WTC11 (cell line): ENCODE measurements around the gene PLEKHM1. TPM values are rescaled to one million over a fixed set of nuclear protein-coding genes. Genes with fewer than 3 reads are reported as not detected.
A peak's percentile ranks its signal among the peaks of the same experiment; 100 is the strongest.

Source experiments
- ATAC-seq: fragments of 200-7000 bp; cut with Tn5 transposase; 2 replicates; pipeline ENCODE4 v1.10.0; 2021; ENCODE audit warnings: mild to moderate bottlenecking, moderate library complexity
- CTCF ChIA-PET: fragments of 300-600 bp; sonication (Branson Sonifier 250); formaldehyde crosslinking; loops from one replicate; lab custom pipeline; 2021; ENCODE audit warnings: antibody characterized with exemption; lab: Charles Lee
- POLR2A ChIA-PET: fragments of 350-600 bp; sonication (Branson Sonifier 250); formaldehyde crosslinking; loops from one replicate; lab custom pipeline; 2021; ENCODE audit warnings: antibody characterized with exemption; lab: Charles Lee
- DNase-seq: peaks from one replicate; pipeline ENCODE4 v3.0.0; 2021; ENCODE audit warnings: low spot score
- H3K27ac Mint-ChIP-seq: 2 replicates; pipeline ENCODE4 v1.8.0; 2021; ENCODE audit warnings: mixed read lengths
- H3K27me3 Mint-ChIP-seq: 2 replicates; pipeline ENCODE4 v1.8.0; 2021; ENCODE audit warnings: low read depth, mild to moderate bottlenecking, moderate library complexity, mixed read lengths
- H3K36me3 Mint-ChIP-seq: 2 replicates; pipeline ENCODE4 v1.8.0; 2021; ENCODE audit warnings: mixed read lengths
- H3K4me1 Mint-ChIP-seq: 2 replicates; pipeline ENCODE4 v1.8.0; 2022; ENCODE audit warnings: mixed read lengths
- H3K4me3 Mint-ChIP-seq: 2 replicates; pipeline ENCODE4 v1.8.0; 2021; ENCODE audit warnings: mild to moderate bottlenecking, moderate library complexity, mixed read lengths
- H3K9me3 Mint-ChIP-seq: 2 replicates; pipeline ENCODE4 v1.8.0; 2021; ENCODE audit warnings: mixed read lengths
- AFF4 ChIP-seq: sonication (generic); formaldehyde crosslinking; IDR thresholded peaks from 2 replicates; pipeline ENCODE4 v1.8.1; 2023; ENCODE audit warnings: mild to moderate bottlenecking, missing genetic modification reagents, borderline replicate concordance
- CTCF ChIP-seq: fragments of 200-600 bp; IDR thresholded peaks from 2 replicates; pipeline ENCODE4 v1.8.0; 2022; ENCODE audit warnings: antibody characterized with exemption
- ELF4 ChIP-seq: sonication (generic); formaldehyde crosslinking; IDR thresholded peaks from 2 replicates; pipeline ENCODE4 v1.8.1; 2022; ENCODE audit warnings: low read depth, mild to moderate bottlenecking, moderate library complexity, missing genetic modification reagents
- MLX ChIP-seq: sonication (generic); formaldehyde crosslinking; IDR thresholded peaks from 2 replicates; pipeline ENCODE4 v1.8.1; 2023; ENCODE audit warnings: mild to moderate bottlenecking, missing genetic modification reagents, moderate library complexity
- NFATC4 ChIP-seq: fragments of 250-450 bp; sonication (Bioruptor Pico); IDR thresholded peaks from 2 replicates; pipeline ENCODE4 v1.9.0; 2021; ENCODE audit warnings: mild to moderate bottlenecking
- NFYB ChIP-seq: sonication (generic); formaldehyde crosslinking; conservative IDR thresholded peaks from 2 replicates; pipeline ENCODE4 v1.8.0; 2022; ENCODE audit warnings: low read depth, missing genetic modification reagents
- NR3C1 ChIP-seq: sonication (generic); formaldehyde crosslinking; conservative IDR thresholded peaks from 2 replicates; pipeline ENCODE4 v1.8.1; 2023; ENCODE audit warnings: low read depth, mild to moderate bottlenecking, missing genetic modification reagents
- RORB ChIP-seq: fragments of 250-450 bp; sonication (Bioruptor Pico); IDR thresholded peaks from 2 replicates; pipeline ENCODE4 v1.9.0; 2021; ENCODE audit warnings: mild to moderate bottlenecking
- STAT6 ChIP-seq: sonication (generic); formaldehyde crosslinking; conservative IDR thresholded peaks from 2 replicates; pipeline ENCODE4 v1.8.1; 2023; ENCODE audit warnings: mild to moderate bottlenecking, low read depth, missing genetic modification reagents, moderate library complexity
- TP53 ChIP-seq: sonication (generic); formaldehyde crosslinking; IDR thresholded peaks from 2 replicates; pipeline ENCODE4 v1.8.1; 2023; ENCODE audit warnings: mild to moderate bottlenecking, missing genetic modification reagents
- ZBTB43 ChIP-seq: sonication (generic); formaldehyde crosslinking; IDR thresholded peaks from 2 replicates; pipeline ENCODE4 v1.8.1; 2023; ENCODE audit warnings: mild to moderate bottlenecking, missing genetic modification reagents
- ZNF138 ChIP-seq: sonication (generic); formaldehyde crosslinking; conservative IDR thresholded peaks from 2 replicates; pipeline ENCODE4 v1.8.1; 2022; ENCODE audit warnings: mild to moderate bottlenecking, moderate library complexity, missing genetic modification reagents
- ZNF512 ChIP-seq: sonication (generic); formaldehyde crosslinking; IDR thresholded peaks from 2 replicates; pipeline ENCODE4 v1.8.1; 2022; ENCODE audit warnings: missing genetic modification reagents, borderline replicate concordance
- total RNA-seq: library from RNA; stranded (reverse); gene quantifications from 3 replicates; pipeline ENCODE4 v1.2.3, GENCODE V29; 2021

Gene PLEKHM1
- total RNA-seq, 1 experiment from 2014 or later: 19.6 TPM

GRCh38 chr17:45424769-45425124 is 65.8 kb downstream of the PLEKHM1 start (continued):
- no peak for TF ChIP-seq ZBTB43
- TF ChIP-seq STAT6 (CRISPR knock-in tag): no peak
- no peak for TF ChIP-seq TP53 (CRISPR knock-in tag)
- TF ChIP-seq AFF4 (CRISPR knock-in tag): no peak

- Mint-ChIP-seq H3K27me3 (peaks cover 26% of the 10 kb centered on the region), H3K9me3 (peaks cover 4% of the 10 kb centered on the region), H3K36me3 (peaks cover 4% of the 10 kb centered on the region), H3K4me1 (peaks cover 28% of the 10 kb centered on the region), H3K27ac (no peak overlapping the region), H3K4me3 (peak overlapping the region; percentile 9)
- ATAC-seq (no peak), DNase-seq (no peak)
- POLR2A ChIA-PET: no interaction called here
- TF ChIP-seq ZNF512 (CRISPR knock-in tag) (no peak), NFYB (CRISPR knock-in tag) (no peak), NR3C1 (CRISPR knock-in tag) (no peak), ZNF138 (CRISPR knock-in tag) (no peak), ELF4 (CRISPR knock-in tag) (no peak), CTCF (no peak), MLX (CRISPR knock-in tag) (no peak), RORB (CRISPR knock-in tag) (no peak), NFATC4 (no peak)
- CTCF ChIA-PET: interaction anchor here (0.5 to 4.8 kb wide), 3 partner anchors 29 to 148 kb away, joined by 3 to 133 read pairs (median 3); no protein-coding TSS in a partner anchor
Measured at GRCh38 chr17:45423975-45424335, 66.6 kb downstream of the PLEKHM1 start.
